PFSK-1 (cell line): ENCODE data around the gene CNGB1.

Experiments used
- POLR2AphosphoS5 ChIP-seq: IDR thresholded peaks from 2 replicates; pipeline ENCODE4 v1.6.1; 2012; ENCODE audit warnings: low read depth, mild to moderate bottlenecking, control low read depth, low read length, moderate library complexity
- REST ChIP-seq, 2 experiments: IDR thresholded peaks; 2 replicates each; pipeline versions ENCODE4 v1.6.1 to v1.8.0; 2011 to 2012; ENCODE audit warnings: low read depth in 2 of 2, low read length in 2 of 2, control low read depth in 1 of 2, inconsistent platforms in 1 of 2, mild to moderate bottlenecking in 1 of 2, moderate library complexity in 1 of 2; ENCODE audit not compliant: insufficient read depth in 1 of 2

GRCh38 chr16:57865746-57866528, 105.0 kb downstream of the CNGB1 start:
- TF ChIP-seq REST (IDR thresholded peaks at IDR 0.05; ENCODE audit: insufficient read depth in 1 of 2, low read depth in 2 of 2, low read length in 2 of 2): no peak
- no peak for TF ChIP-seq POLR2AphosphoS5
